ENCODE measurements around the gene NALCN.

DNA sequence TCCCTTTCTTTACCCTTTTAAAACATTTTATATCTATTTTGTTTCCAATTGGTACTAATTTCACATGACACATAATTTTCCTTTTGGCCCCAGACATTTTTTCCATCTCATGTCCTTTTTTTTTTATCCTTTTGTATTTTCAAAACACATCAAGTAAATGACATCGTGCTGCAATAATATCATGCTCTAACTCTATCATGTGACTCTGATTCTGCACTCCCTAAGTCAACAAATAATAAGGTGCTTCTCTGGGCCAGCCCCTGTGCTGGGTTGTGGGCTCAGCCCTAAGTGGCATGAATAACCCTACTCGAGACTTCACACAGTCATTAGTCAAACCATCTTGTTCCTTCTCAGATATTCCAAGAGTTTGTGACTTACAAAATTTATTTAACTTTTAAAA, 21.7 kb downstream of the NALCN start:
- TF ChIP-seq, protein P1, sequence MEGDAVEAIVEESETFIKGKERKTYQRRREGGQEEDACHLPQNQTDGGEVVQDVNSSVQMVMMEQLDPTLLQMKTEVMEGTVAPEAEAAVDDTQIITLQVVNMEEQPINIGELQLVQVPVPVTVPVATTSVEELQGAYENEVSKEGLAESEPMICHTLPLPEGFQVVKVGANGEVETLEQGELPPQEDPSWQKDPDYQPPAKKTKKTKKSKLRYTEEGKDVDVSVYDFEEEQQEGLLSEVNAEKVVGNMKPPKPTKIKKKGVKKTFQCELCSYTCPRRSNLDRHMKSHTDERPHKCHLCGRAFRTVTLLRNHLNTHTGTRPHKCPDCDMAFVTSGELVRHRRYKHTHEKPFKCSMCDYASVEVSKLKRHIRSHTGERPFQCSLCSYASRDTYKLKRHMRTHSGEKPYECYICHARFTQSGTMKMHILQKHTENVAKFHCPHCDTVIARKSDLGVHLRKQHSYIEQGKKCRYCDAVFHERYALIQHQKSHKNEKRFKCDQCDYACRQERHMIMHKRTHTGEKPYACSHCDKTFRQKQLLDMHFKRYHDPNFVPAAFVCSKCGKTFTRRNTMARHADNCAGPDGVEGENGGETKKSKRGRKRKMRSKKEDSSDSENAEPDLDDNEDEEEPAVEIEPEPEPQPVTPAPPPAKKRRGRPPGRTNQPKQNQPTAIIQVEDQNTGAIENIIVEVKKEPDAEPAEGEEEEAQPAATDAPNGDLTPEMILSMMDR (IDR thresholded peaks at IDR 0.05; ENCODE audit: insufficient read depth, low read depth, low read length) = no peak
- TF ChIP-seq EZH2 (IDR thresholded peaks at IDR 0.05; ENCODE audit: insufficient read depth, low read length) = no peak

All from astrocyte (in vitro differentiated cells and primary cell).